ENCODE data around the gene KCNB1.
"Not testable (repeated sequence)": the region's sequence is repeated elsewhere in the genome, so short reads cannot be mapped to it uniquely, and the experiment has no call there.

The KCNB1 gene

DNA sequence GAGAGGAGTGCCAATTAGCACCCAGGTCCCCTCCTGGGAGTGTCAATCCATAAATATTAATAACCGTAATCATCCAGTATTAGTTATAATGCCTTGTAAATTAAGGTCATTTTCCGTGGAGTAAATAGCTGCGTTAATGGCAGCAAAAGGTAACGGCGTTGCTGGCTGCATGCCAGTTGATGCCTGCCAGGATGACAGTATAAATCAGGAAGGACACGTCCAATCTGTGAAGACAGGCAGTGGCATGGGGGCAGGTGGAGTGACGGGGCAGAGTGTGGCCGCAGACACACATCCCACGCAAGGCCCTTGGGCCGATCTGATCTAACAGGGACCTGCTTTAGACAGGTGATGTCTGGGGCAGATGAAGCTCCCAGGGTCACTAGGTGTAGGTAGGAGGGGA lies 49.1 kb downstream of the KCNB1 start:
- no peak for DNase-seq (ENCODE audit: low read depth)

DNA sequence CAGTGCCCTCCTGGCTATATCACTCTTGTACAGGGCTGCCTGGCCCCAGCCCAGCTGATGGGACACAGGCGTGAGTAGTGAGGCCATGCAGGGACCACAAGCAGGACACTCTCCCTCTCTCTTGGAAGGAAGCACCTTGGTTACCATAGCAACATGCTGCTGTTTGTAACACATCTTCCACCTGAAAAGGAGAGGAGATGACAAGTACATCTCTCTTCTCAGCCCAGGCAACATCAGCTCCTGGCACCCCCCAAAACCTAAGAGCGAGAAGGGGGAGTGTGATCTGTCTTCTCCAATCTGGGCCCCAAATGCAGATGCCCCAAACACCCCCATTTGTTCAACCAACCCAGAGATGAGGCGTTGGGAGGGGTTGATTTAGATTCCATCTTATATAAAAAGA lies 49.9 kb downstream of the KCNB1 start:
- DNase-seq (ENCODE audit: low read depth) = no peak

DNA sequence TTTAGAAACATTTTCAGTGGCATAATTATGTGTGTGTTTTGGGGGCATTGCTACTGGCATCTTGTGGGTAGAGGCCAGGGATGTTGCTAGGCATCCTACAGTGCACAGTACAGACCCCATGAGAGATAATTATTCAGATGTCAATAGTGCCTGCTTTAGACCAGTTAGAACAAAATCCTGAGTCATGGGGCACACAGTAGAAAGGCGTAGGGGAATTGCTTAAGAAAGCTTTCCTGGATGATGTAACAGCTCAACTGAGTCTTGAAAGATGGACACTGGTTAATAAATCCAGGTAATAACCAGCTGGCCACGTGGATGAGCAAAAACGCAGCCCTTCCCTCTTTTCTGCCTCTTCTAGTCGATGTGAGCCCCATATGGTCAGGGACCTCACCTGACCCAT lies 51.1 kb downstream of the KCNB1 start:
- no peak for DNase-seq (ENCODE audit: low read depth)

DNA sequence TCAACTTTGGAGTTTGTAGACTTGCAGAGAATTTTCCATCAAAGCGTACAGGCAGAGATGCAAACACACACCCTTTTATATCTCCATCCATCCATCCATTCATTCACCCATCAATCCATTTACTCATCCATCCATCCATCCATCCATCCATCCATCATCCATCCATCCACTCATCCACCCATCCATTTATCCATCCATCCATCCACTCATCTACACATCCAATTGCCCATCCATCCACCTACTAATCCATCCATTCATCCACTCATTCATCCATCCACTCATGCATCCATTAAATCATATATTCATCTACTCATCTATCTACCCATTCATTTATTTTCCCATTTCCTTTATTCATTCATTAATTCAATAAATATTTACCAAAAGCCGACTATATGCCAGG lies 52.1 kb downstream of the KCNB1 start:
- no peak for DNase-seq (ENCODE audit: low read depth)

DNA sequence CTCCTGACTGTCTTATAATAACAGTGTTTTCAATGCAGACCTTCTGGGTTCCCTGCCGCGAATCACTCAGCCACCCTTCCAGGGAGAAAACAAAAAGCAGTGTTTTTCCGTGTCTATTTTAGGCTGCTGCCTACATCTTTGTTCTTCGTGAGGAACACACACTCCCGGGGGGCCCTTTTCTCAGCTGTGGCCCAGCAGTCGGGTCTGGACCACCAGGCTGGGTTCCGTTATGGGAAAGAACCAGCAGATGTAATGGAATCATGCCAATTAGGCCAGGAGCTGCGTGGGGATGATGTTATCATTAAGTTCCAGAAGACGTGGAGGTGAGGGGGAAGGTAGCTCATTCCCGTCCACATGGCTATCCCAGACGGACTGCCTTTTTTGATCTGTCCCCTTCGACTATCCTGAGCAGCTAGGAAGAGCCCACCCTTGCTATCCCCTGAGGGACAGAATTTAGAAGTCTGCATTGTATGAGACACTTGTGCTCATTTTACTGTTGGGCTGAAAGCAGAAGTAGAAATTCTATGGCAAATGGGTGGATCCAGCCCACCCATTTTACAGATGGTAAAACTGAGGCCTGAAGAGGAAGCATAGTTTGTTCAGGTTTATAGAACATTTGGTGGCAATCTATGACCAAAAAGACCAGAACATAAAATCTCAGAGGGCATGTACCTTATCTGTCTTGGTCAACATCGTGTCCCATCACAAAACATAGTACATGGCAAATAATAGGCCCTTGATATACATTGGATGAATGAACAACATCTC lies 54.5 kb downstream of the KCNB1 start:
- no peak for DNase-seq (ENCODE audit: low read depth)

DNA sequence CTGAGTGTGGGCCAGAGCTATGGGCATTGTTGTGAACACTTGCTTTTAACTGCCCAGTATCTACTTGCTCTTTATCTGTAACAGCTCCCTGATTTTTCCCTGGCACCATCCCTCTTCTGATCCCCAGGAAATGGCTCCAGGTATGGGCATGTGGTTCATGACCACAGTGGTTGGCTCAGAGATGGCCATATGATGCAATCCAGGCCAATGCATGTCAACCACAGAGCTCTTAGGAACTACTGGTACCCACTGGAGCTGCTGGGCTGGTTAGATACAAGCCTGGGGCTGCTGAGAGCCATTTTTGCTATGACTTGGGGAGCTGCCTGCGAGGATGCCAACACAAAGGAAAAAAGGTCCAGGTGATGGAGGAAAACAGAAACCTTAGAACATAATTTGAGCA lies 55.6 kb downstream of the KCNB1 start:
- DNase-seq (ENCODE audit: low read depth) = no peak

DNA sequence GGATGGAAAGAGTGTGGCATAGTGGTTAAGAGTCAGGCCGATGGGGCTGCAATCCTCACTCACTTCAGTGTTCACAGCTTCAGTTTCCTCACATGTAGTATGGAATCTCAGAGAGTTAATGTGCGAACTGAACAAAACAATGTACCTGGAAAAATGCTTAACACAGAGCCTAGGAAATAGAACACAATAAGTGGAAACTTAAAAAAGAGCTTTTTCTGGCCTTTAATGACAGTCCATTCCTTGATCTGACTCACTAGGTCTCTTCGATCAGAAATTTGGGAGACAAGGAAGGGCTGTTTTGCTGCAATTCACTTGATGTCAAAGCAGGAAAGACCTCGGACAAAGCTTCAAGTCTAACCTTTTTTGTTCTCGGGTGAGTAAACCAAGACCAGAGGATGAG lies 56.1 kb downstream of the KCNB1 start:
- DNase-seq (ENCODE audit: low read depth) = no peak

DNA sequence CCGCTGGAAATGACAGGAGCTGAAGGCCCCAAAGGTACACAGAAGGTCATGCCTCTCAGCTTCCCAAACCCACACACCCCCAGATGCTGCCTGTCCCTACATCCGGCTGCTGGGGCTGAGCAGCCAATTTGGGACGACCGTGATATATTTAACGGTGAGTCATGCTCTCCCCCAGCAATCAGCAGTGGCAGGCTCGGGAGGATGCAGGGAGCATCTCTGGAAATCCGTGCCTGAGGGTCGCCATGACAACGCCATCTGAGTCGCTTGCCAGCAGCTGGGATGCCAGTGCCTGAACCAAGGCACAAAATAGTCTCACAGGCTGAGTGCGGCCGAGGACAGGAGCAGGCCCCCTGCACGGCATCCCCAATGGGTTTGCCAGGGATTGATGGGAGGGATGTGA lies 57.9 kb downstream of the KCNB1 start:
- no peak for DNase-seq (ENCODE audit: low read depth)

DNA sequence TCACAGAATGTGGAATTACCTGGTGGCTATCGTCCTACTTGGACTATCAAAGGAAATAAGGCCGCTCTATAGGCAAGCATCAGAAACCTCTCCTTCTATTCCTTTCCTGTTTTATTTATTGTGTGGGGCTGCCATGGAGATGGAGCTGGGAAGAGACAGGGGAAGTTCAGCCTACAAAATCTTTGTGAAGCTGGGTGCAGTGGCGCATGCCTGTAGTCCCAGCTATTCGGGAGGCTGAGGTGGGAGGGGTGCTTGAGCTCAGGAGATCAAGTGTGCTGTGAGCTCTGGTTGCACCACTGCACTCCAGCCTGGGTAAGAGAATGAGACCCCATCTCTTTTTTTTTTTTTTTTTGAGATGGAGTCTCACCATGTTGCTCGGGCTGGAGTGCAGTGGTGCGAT lies 60.3 kb downstream of the KCNB1 start:
- DNase-seq (ENCODE audit: low read depth) = no peak

DNA sequence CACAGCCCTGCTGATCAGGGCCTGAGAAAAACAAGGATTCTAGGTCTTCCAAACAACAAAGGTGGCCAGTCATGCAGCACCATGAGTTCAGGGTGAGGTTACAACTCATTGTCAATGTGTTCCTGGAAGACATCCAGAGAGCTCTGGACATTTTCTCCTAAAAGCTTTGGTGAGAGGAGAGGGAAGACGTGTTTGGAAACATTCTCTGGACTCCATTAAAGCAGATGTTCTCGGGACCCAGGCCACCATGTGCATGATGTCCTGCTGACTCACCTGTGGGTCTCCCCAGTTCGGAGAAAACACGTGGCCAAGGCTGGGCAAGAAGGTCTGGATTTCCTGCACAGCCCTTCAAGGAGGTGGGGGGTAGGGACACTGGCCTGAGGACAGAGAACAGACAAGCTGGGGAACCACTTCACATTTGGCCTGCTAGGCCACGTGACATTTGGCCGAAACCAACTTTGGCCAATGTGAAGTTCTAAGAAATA lies 61.6 kb downstream of the KCNB1 start:
- DNase-seq (ENCODE audit: low read depth) = no peak

DNA sequence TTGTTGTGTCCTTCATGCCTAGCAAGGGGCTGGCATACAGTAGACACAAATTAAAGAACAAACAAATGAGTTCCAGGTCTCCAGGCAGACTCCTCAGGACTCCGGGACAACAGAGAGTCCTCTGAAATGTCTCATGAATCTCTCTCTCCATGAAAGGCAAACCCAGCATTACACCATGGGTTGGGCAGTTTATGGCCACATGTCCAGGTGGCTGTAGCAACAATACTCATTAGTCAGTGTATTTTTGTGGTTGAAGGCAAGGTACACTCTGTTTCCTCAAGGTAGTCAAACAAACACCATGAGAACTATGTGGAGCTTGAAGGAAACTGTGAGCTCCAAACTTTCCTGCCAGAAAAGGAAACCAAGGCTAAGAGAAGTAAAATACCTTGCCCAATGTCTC lies 62.2 kb downstream of the KCNB1 start:
- DNase-seq (ENCODE audit: low read depth) = no peak

DNA sequence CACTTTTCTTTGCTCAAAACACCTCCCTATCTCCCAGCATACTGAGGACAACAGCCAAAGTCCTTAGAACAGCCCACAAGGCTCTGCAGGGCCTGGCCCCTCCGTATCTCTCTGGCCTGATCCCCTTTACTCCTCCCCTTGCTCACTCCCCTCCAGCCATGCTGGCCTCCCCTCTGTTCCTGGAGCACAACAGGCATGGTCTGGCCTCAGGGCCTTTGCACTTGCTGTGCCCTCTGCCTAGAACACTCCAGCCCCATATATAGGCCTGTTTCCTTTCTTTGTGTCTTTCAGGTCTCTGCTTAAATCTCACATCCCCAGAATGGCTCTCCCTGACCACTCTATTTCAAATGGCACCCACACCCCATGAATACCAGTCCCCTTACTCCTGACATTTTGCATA lies 62.7 kb downstream of the KCNB1 start:
- no peak for DNase-seq (ENCODE audit: low read depth)

DNA sequence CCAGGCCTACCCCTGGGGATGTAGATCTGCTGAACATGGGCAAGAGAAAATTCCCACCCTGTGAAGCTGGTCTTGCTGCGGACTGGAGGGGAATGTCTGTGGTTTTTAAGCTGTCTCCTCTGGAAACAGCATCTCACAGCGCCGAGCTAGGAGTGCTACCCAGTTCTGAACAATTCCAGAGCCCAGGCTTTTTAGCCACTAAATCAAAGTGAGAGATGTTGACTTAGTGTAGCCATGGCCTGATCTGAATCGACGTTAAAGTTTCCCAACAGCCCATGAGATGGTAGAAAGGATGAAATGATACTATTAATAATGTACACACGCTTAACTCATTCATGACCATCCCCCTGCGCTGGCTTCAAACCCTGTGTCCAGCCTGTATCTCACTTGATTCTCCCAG lies 63.7 kb downstream of the KCNB1 start:
- DNase-seq (ENCODE audit: low read depth) = no peak

DNA sequence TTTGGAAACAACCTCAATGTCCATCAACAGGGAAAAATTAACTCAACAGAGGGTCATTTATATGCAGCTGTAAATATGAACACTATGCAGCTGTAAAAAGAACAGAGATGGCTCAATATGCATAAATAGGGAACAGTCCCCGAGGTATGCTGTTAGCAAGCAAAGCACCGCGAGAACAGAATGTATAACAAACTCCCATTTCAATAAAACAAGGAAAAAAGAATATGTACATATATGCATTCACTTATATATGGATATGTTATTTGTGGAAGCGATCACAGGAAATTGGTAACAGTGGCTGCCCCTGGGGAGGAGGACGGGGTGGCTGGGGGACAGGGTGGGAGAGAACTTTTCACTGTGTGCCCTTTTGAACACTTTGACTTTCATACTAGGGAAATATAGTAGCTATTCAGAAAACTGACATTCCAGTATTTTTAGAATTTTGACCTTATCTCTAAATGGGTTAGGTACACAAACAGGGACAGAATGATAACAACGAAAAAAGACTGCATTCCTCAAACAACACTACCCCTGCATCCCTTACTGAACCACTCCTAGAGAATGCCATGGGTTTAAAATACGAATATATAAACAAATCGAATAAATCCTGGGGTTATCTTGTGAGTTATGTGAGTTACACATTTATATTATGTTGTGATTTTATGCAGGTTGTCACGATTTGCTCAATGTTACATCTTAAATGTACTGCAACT lies 64.5 kb downstream of the KCNB1 start:
- DNase-seq (ENCODE audit: low read depth) = no peak

DNA sequence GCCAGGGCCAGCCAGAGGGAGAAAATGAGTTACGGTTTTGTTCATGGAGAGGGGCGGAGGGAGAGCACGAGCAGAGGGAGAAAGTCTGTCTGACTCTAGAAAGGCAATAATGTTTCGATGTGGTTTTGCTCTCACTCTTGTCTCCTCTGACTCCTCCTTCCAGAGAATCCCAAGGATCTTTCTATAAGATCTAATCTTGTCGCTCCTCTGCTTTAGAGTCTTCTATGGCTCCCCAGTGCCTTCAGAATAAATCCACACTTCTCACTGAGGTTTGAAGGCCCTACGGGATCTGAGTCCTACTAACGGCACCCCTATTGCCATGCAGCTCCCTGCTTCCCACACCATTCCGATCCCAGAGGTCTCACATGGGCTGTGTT lies 66.8 kb downstream of the KCNB1 start:
- DNase-seq (ENCODE audit: low read depth) = no peak

DNA sequence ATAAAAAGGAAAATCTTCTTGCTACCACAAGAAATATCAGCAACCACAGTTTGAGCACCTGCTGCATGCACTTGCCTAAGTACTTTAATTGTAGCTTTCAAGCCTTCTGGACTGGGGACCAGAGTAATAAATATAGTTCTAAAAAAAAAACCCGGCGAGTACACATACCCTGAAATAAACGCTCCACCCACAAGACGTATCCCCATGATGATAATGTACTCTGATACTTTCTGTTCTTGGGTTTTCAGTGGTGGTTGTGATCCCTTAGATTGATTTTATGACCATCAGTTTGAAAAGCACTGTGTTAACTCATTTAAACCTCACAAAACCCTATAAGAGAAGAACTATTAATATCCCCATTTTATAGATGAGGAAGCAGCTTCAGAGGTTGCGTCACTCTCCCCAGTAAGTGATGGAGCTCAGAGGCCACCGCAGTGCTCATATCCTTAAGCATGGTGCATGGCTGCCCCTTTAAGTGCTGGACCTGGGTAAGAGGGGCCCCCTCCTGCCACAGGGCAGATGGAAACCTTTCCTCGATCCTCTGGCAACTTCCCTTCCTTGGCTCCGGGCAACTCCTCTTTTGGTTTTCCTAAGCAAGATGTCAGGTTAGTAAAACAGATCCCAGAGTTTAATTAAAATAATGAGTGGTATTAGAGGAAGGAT lies 67.3 kb downstream of the KCNB1 start:
- no peak for DNase-seq (ENCODE audit: low read depth)

DNA sequence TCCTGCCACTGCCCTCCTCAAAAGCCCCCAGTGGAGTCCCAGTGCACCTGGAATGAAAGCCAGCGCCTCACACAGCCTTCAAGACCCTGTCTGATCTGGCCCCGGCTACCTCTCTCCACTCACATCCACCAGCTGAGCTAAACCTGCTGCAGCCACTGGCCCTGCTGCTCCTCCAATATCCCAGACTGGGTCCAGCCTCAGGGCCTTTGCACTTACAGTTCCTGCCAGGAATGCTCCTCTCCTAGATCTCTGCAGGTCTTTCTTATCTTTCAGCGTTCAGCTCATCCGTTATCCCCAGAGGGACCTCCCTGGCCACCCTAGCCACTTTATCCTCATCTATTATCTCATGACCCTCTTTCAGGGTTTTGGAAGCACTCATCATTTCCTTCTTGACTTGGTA lies 68.8 kb downstream of the KCNB1 start:
- DNase-seq (ENCODE audit: low read depth) = no peak

DNA sequence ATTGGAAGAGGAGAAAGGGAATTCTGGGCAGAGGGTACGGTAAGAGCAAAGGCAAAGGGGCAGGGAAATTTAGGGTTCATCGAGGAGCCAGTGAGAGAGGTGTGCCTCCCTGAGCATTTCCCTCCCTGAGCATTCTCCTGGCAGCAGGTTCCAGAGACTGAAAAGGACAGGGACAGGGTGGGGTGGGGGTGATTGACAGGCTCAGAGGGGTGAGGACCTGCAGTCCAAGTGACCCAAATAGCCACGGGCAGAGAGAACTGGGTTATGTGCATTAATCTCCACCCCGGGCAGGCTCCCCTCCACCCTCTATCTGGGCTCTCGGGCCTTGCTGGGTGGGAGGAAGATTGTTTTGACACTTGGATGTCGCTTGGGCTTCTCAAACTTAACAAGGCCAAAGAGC lies 69.5 kb downstream of the KCNB1 start:
- no peak for DNase-seq (ENCODE audit: low read depth)

DNA sequence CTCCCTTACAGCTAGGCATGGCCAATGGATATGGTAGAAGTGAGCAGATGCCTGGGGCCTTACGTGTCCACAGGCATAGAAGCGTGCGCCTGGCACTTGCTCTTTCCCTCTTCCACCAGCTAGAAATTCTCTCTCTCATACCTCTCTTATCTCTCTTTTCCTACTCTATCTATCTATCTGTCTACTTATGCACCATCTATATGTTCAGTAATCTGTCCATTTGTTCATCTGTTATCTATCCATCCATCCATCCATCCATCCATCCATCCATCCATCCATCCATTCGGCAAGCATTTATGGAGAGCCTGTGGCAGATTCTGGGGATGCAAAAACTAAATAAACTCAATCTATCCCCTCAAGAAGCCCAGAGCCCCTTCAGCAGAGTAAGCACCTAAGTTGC lies 70.2 kb downstream of the KCNB1 start:
- DNase-seq (ENCODE audit: low read depth) = no peak

DNA sequence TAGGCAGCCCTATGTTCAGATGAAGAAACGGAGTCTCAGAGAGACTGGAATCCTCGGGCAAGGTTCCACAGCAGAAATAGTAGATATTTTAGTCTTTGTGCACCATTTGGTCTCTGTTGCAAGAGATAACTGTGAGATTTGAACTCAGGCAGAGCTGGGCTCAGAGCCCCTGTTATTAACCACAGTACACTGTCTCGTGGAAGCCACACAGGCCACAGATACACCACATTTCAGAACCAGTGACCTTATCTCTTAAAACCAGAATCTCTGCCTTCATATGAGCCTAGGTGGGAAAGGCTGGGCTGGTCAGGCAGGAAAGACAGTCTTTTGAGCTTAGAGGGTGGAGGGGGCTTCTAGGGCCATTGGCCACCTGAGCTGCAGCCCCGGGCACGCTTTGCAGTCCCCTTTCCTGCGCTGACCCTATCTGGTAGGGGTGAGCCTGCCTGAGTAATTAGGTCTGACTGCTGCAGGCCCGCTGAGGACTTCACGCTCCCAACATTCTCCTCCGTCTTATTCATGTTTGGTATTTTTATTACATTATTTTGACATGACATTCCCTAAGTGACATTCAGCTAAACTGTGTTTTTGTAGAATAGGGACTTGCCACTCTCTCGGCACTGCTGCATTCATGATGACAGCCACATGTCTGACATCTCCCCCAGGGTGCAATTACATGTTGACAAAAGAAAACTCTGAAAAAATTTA lies 71.1 kb downstream of the KCNB1 start:
- no peak for DNase-seq (ENCODE audit: low read depth)

DNA sequence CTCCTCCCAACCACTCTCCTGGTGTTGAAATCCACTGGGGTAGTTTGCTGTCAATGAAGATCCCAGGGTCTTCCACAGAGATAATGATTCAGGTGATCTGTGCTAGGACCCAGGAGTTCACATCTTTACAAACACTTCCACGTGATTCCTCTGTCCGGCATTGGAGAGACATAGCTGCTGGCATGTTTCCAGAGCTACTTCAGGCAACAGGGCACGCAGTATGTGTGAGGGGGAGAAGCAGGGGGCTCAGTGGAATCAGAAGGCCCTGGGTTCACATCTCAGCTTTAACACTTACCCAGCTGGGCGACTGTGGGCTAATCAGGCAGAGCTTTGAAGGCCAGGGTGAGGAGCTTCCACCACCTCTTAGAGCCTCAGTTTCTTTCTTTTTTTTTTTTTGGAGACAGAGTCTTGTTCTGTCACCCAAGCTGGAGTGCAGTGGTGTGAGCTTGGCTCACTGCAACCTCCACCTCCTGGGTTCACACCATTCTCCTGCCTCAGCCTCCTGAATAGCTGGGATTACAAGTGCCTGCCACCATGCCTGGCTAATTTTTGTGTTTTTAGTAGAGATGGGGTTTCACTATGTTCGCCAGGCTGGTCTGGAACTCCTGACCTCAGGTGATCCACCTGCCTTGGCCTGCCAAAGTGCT lies 72.4 kb downstream of the KCNB1 start:
- not testable (repeated sequence) for DNase-seq (ENCODE audit: low read depth)

DNA sequence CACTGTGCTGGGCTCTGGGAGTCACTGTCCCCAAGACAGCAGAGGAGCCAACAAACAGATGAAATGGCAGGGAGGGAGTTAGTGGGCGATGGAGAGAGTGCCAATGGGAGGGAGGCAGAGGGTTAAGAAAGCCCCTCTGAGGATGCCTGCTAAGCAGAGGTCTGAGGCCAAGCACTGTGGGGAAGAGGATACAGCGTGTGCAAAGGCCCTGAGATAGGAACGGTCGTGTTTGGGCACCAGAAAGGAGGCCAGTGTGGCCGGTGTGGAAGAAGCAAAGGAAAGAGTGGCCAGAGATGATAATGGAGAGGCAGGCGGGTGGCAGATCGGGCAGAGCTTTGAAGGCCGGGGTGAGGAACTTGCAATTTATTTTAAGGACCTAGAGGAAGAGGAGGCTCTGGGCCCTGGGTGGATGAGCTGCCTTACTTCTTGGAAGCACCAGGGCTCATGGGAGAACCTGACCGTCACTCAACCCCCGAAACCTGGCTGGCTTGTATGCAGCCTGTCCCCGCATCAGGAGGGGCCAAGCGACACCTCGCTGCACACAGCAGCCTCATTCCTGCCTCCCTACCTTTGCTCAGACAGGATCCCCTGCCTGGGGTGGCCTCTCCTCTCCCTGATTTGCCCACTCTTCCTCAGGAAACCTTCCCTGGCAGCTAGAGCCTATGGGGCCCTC lies 73.0 kb downstream of the KCNB1 start:
- no peak for DNase-seq (ENCODE audit: low read depth)

All from non-pigmented ciliary epithelial cell (primary cell).